DND-41 (cell line): ENCODE results near the gene RMC1.

Experiments
- ATAC-seq: fragments of 200-7000 bp; cut with Tn5 transposase; 3 replicates; pipeline ENCODE4 v1.9.1; 2021; ENCODE audit warnings: low read depth; ENCODE audit not compliant: insufficient read depth
- DNase-seq: peaks from one replicate; pipeline ENCODE4 v3.0.0-alpha.2; 2020
- H2AFZ ChIP-seq: 2 replicates; pipeline ENCODE4 v1.6.0; 2012; ENCODE audit warnings: low read depth, low read length
- H3K27ac ChIP-seq: 2 replicates; pipeline ENCODE4 v1.5.1; 2012; ENCODE audit warnings: low read length, inconsistent platforms
- H3K27me3 ChIP-seq: fragments of 200-600 bp; sonication (generic); 2 replicates; pipeline ENCODE4 v1.6.0; 2012; ENCODE audit warnings: low read length, mild to moderate bottlenecking, inconsistent platforms; ENCODE audit not compliant: insufficient read depth, poor library complexity
- H3K36me3 ChIP-seq: 2 replicates; pipeline ENCODE4 v1.5.1; 2012; ENCODE audit warnings: low read length, inconsistent platforms; ENCODE audit not compliant: insufficient read depth
- H3K4me1 ChIP-seq: 2 replicates; pipeline ENCODE4 v1.5.1; 2012; ENCODE audit warnings: mild to moderate bottlenecking, low read length; ENCODE audit not compliant: insufficient read depth
- H3K4me2 ChIP-seq: 2 replicates; pipeline ENCODE4 v1.6.0; 2012; ENCODE audit warnings: mild to moderate bottlenecking, moderate library complexity, low read length, inconsistent platforms; ENCODE audit not compliant: insufficient read depth
- H3K4me3 ChIP-seq, 2 experiments: fragments of 200-600 bp in 1 of 2; shearing (Covaris generic) in 1 of 2; 2 replicates each; pipeline ENCODE4 v1.5.1; 2012 to 2016; ENCODE audit warnings: inconsistent platforms in 2 of 2, low read length in 2 of 2, mild to moderate bottlenecking in 2 of 2, low read depth in 1 of 2, moderate library complexity in 1 of 2
- H3K79me2 ChIP-seq: 2 replicates; pipeline ENCODE4 v1.6.0; 2012; ENCODE audit warnings: low read length, inconsistent platforms; ENCODE audit not compliant: insufficient read depth
- H3K9ac ChIP-seq: 2 replicates; pipeline ENCODE4 v1.6.0; 2012; ENCODE audit warnings: low read depth, mild to moderate bottlenecking, inconsistent platforms, low read length, moderate library complexity
- H3K9me3 ChIP-seq: 2 replicates; pipeline ENCODE4 v1.5.1; 2012; ENCODE audit warnings: low read length, moderate library complexity, mild to moderate bottlenecking, inconsistent platforms; ENCODE audit not compliant: insufficient read depth, severe bottlenecking
- H4K20me1 ChIP-seq: 2 replicates; pipeline ENCODE4 v1.6.0; 2012; ENCODE audit warnings: low read length; ENCODE audit not compliant: insufficient read depth
- EZH2 ChIP-seq: IDR thresholded peaks from 3 replicates; pipeline ENCODE4 v1.6.1; 2012; ENCODE audit warnings: borderline replicate concordance, low read depth, mild to moderate bottlenecking, moderate library complexity, low read length, inconsistent platforms; ENCODE audit not compliant: severe bottlenecking
- TF ChIP-seq, protein P1 (sequence below): IDR thresholded peaks from 2 replicates; pipeline ENCODE4 v1.5.1; 2012; ENCODE audit warnings: borderline replicate concordance, low read length, moderate library complexity, mild to moderate bottlenecking; ENCODE audit not compliant: poor library complexity, severe bottlenecking; ENCODE audit errors: extremely low read depth

RMC1 gene

GRCh38 chr18:23547846-23548245, 44.5 kb downstream of the RMC1 start:
- H3K79me2 ChIP-seq, result no peaks in the 10 kb centered on the region
- peaks cover 76% of the 10 kb centered on the region for H3K36me3 ChIP-seq
- DNase-seq (no peak), ATAC-seq (no peak)
- H3K27ac ChIP-seq, result no peak overlapping the region
- H3K4me1 ChIP-seq, result peaks cover under 1% of the 10 kb centered on the region; the same call in 1 of the 2 replicates
- H3K4me2 ChIP-seq, result no peak overlapping the region
- H4K20me1 ChIP-seq, result no peaks in the 10 kb centered on the region; the same call in 1 of the 2 replicates
- no peak overlapping the region for H3K9ac ChIP-seq
- H2AFZ ChIP-seq, result no peak overlapping the region
- TF ChIP-seq EZH2, result no peak
- TF ChIP-seq, protein P1, sequence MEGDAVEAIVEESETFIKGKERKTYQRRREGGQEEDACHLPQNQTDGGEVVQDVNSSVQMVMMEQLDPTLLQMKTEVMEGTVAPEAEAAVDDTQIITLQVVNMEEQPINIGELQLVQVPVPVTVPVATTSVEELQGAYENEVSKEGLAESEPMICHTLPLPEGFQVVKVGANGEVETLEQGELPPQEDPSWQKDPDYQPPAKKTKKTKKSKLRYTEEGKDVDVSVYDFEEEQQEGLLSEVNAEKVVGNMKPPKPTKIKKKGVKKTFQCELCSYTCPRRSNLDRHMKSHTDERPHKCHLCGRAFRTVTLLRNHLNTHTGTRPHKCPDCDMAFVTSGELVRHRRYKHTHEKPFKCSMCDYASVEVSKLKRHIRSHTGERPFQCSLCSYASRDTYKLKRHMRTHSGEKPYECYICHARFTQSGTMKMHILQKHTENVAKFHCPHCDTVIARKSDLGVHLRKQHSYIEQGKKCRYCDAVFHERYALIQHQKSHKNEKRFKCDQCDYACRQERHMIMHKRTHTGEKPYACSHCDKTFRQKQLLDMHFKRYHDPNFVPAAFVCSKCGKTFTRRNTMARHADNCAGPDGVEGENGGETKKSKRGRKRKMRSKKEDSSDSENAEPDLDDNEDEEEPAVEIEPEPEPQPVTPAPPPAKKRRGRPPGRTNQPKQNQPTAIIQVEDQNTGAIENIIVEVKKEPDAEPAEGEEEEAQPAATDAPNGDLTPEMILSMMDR, result no peak
- no peaks in the 10 kb centered on the region for H3K9me3 ChIP-seq
- H3K27me3 ChIP-seq, result no peaks in the 10 kb centered on the region
- no peak overlapping the region for H3K4me3 ChIP-seq

DNA sequence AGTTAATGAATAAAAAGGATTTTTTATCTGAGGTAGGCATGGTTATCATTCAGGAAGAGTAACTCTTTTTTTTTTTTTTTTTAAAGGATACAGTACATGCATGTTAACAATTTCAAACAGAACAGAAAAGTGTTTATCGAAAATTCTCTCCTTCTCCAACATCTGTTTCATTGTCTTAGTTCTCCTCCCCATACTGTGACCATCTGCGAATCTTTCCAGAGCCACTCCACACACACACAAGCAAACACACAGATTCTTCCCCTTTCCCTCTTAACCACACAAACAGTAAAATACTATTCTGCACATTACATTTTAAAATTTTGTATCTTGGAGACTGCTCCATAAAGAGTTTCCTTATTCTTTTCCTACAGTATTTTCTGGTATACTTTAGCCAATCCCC, 45.0 kb downstream of the RMC1 start:
- DNase-seq (no peak), ATAC-seq (no peak)
- Histone ChIP-seq H3K79me2 (no peaks in the 10 kb centered on the region), H3K9me3 (no peaks in the 10 kb centered on the region), H3K4me3 (no peak overlapping the region), H3K9ac (no peak overlapping the region), H3K27me3 (no peaks in the 10 kb centered on the region), H3K4me2 (no peak overlapping the region), H4K20me1 (no peaks in the 10 kb centered on the region; the same call in 1 of the 2 replicates), H3K4me1 (peaks cover 1% of the 10 kb centered on the region), H3K27ac (no peak overlapping the region), H3K36me3 (peaks cover 78% of the 10 kb centered on the region), H2AFZ (no peak overlapping the region)
- TF ChIP-seq, protein P1, result no peak
- TF ChIP-seq EZH2, result no peak

DNA sequence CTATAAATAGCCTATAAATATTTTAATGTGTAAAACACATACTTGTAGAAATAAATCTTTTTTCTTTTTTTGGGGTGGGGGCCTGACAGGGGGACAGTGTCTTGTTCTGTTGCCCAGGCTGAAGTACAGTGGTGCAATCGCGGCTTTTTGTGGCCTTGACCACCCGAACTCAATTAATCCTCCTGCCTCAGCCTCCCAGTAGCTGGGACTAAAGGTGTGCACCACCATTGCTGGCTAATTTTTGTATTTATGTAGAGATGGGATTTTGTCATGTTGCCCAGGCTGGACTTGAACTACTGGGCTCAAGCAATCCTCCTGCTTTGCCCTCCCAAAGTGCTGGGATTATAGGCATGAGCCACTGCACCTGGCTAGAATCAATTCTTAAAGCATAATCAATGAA, 45.4 kb downstream of the RMC1 start:
- Histone ChIP-seq H3K27ac (no peak overlapping the region), H3K4me3 (no peak overlapping the region), H3K4me1 (peaks cover 6% of the 10 kb centered on the region), H3K4me2 (no peak overlapping the region), H3K9ac (no peak overlapping the region), H3K9me3 (no peaks in the 10 kb centered on the region), H3K36me3 (peaks cover 78% of the 10 kb centered on the region), H4K20me1 (no peaks in the 10 kb centered on the region; the same call in 1 of the 2 replicates), H3K27me3 (no peaks in the 10 kb centered on the region), H3K79me2 (no peaks in the 10 kb centered on the region), H2AFZ (no peak overlapping the region)
- ATAC-seq, result no peak
- TF ChIP-seq, protein P1, result no peak
- no peak for TF ChIP-seq EZH2
- no peak for DNase-seq

DNA sequence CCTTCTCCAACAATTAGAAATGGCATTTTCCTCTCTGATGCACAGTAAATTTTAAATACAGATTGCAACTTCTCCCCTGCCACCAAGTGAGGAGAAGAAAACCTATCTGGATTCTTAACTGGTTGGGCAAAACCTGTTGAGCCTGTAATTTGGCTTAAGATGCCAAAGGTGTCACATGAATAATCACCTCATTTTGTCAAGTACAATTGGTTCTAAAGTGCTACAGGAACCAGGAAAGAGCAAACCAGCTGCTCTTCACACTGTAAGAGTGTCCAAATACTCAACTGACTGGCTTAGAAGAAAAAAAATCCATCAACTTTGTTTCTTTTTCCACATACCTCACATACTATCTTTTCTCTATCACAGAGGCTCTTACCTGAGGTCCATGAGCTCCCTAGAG, 47.6 kb downstream of the RMC1 start:
- Histone ChIP-seq H3K4me3 (no peak overlapping the region), H2AFZ (no peak overlapping the region), H3K9ac (no peak overlapping the region), H3K4me1 (peaks cover 16% of the 10 kb centered on the region), H3K36me3 (peaks cover 78% of the 10 kb centered on the region), H4K20me1 (no peaks in the 10 kb centered on the region; the same call in 1 of the 2 replicates), H3K4me2 (no peak overlapping the region), H3K9me3 (no peaks in the 10 kb centered on the region), H3K27me3 (no peaks in the 10 kb centered on the region), H3K79me2 (no peaks in the 10 kb centered on the region), H3K27ac (no peak overlapping the region)
- ATAC-seq (no peak), DNase-seq (no peak)
- TF ChIP-seq, protein P1, result no peak
